H1 (cell line): ENCODE measurements around the gene ZNF697. TPM values are rescaled to one million over a fixed set of nuclear protein-coding genes. Genes with fewer than 3 reads are reported as not detected.

Experiments used
- CBX8 ChIP-seq: fragments of 300-800, 300-1000 bp; sonication (generic); IDR thresholded peaks from 2 replicates; pipeline ENCODE4 v1.7.1; 2016; ENCODE audit warnings: low read depth, low read length, borderline replicate concordance
- EZH2 ChIP-seq: fragments of 200-600 bp; sonication (generic); IDR thresholded peaks from 2 replicates; pipeline ENCODE4 v1.7.1; 2012; ENCODE audit warnings: low read depth, mild to moderate bottlenecking, moderate library complexity, low read length, inconsistent platforms; ENCODE audit not compliant: severe bottlenecking
- JUN ChIP-seq: IDR thresholded peaks from 2 replicates; pipeline ENCODE4 v1.6.1; 2011; ENCODE audit warnings: low read depth, mild to moderate bottlenecking, improper control_type of control experiment, low read length
- KDM4A ChIP-seq: IDR thresholded peaks from one replicate; pipeline ENCODE4 v1.7.1; 2012; ENCODE audit warnings: low read depth, mild to moderate bottlenecking, moderate library complexity, low read length, inconsistent platforms; ENCODE audit not compliant: severe bottlenecking
- PHF8 ChIP-seq: fragments of 200-600 bp; sonication (generic); conservative IDR thresholded peaks from 2 replicates; pipeline ENCODE4 v1.7.1; 2012; ENCODE audit warnings: low read depth, mild to moderate bottlenecking, inconsistent platforms, low read length, moderate library complexity
- RFX5 ChIP-seq: IDR thresholded peaks from 2 replicates; pipeline ENCODE4 v1.6.1; 2011; ENCODE audit warnings: low read depth, low read length, improper control_type of control experiment, borderline replicate concordance
- TCF12 ChIP-seq: IDR thresholded peaks from 2 replicates; pipeline ENCODE4 v1.6.1; 2011; ENCODE audit warnings: low read depth, mild to moderate bottlenecking, low read length
- polyA plus RNA-seq, 7 experiments: library from polyadenylated mRNA; depleted of rRNA in 3 of 7; stranded (reverse) in 5 of 7; unstranded in 2 of 7; fragments of >200 nt in 5 of 7; fragments of 200-250 nt in 2 of 7; gene quantifications; 1 replicate in 5 of 7; 2 replicates in 1 of 7; 4 replicates in 1 of 7; pipeline versions ENCODE4 v1.2.1 to v1.2.3, GENCODE V29; 2011 to 2013; ENCODE audit warnings: missing spikeins in 2 of 7, mixed read lengths in 2 of 7
- total RNA-seq: library from RNA; stranded (reverse); fragmentation: NEBNext Ultra II Directional; extraction: Animal tissue kit (Norgen Biotek cat#: 25700); gene quantifications from 2 replicates; pipeline ENCODE4 v1.2.1, GENCODE V29; 2021

ZNF697 gene
- total and polyA plus RNA-seq, 2 of the 8 experiments (the other 6 are each of a cell fraction or from before 2014, with no cell fraction given) = 5.6 to 18.3 TPM

DNA sequence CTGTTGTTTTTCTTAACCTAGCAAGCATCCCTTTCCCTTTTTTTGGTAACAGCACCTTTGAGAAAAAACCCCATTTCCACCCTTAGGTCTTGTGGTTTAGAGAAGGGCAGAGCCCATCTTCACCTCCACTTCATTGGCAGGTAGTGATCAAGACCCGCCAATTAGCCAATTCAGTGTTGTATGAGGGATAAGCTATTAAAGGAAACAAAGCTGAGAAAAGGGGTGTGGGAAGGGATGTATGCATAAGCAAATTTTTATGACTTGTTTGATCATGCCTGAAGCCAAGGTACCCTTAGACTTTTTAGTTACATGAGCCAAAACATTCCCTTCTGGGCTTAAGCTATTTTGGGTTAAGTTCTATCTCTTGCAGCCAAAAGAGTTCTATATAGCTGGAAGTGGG lies 3.6 kb upstream of the ZNF697 start (continued):
- TF ChIP-seq JUN (no peak), RFX5 (no peak), CBX8 (no peak), PHF8 (no peak), TCF12 (no peak), KDM4A (no peak), EZH2 (no peak)
